ENCODE data around the gene CRABP2. TPM values are rescaled to one million over a fixed set of nuclear protein-coding genes. Genes with fewer than 3 reads are reported as not detected.
A peak's percentile ranks its signal among the peaks of the same experiment; 100 is the strongest.

The CRABP2 gene
- total RNA-seq, 1 donor from 2014 or later: 1.0 TPM

DNA sequence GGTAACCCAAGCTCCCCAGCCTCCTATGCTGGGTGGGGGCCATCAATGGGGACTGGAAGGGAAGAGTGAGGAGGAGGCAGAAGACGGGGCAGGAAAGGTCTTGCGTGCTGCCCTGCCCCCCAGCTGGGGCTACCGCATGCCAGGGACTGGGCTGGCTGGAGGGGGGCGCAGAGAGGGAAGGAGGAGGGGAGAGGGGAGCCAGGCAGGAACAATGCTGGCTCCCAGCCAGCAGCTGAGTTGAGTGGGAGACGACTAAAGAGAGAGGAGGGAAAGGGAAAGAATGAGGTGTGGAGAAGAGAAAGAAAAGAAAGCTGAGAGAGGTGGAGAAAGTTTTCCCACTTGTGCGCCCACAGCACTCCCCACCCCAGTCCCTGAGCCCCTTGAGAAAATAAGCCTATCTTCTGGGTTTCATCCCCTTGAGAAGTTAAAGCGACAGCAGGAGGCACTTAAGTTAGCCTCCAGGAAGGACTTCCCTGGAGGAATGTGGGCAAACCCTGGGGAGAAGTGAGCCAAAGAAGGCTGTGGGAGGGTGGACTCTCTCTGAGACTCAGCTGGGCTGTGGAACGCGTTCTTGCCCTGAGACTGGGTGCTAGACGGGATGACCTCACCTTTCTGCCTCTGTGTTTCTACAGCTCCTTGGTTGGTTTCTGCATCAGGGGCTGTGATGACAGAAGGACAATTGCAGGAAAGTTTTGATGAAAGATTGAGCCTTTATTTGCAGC is 15.3 kb downstream of the CRABP2 start:
- H3K9me3 Mint-ChIP-seq: no peaks in the 10 kb centered on the region
- DNase-seq (ENCODE audit: low spot score): no peak
- H3K27me3 Mint-ChIP-seq (ENCODE audit: low read depth): peaks cover 54% of the 10 kb centered on the region
- no peak overlapping the region for H3K27ac Mint-ChIP-seq
- peaks cover 13% of the 10 kb centered on the region for H3K4me1 Mint-ChIP-seq (ENCODE audit: low read depth)
- no peak overlapping the region for H3K4me3 Mint-ChIP-seq (ENCODE audit: low read depth)
- intact Hi-C loops (cut with micrococcal nuclease): loop anchor here (1.0 to 10.0 kb wide), 4 partner anchors 16 to 235 kb away; partner anchors contain the start of genes LRRC71 and PEAR1
- H3K36me3 Mint-ChIP-seq (ENCODE audit: low read depth): no peaks in the 10 kb centered on the region

GRCh38 chr1:156689035-156689952 is 16.1 kb downstream of the CRABP2 start:
- peak; percentile 57 for DNase-seq (ENCODE audit: low spot score)
- no peak overlapping the region for H3K4me3 Mint-ChIP-seq (ENCODE audit: low read depth)

DNA sequence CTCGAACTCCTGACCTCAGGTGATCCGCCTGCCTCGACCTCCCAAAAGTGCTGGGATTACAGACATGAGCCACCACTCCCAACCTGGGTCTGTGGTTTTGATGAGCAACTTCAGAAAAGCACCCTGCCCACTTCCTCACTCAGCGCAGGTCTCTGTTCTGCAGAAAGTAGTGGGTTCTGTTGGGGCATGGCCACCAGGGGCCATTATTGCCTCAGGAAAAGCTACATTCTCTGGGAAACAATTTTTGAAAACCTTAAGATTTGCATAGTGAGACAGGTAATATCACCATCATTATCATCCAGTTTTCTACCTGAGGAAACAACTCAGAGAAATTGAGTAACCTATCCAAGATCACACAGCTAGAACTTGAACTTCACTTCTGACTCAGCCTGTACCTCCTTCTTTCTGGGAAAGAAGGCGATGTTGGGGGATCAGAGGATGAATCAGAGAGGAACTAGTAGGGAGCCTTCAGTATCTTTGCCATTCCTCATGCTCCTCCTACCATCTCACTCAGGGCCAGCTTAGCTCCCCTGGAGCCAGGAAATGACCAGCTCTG is 21.1 kb downstream of the CRABP2 start:
- H3K36me3 Mint-ChIP-seq (ENCODE audit: low read depth): no peaks in the 10 kb centered on the region

More at GRCh38 chr1:156689035-156689952, 16.1 kb downstream of the CRABP2 start:
- H3K4me1 Mint-ChIP-seq (ENCODE audit: low read depth): peaks cover 20% of the 10 kb centered on the region
- no peak overlapping the region for H3K27ac Mint-ChIP-seq
- intact Hi-C loops (cut with micrococcal nuclease): loop anchor here (1.0 to 10.0 kb wide), 4 partner anchors 17 to 236 kb away; partner anchors contain the start of genes LRRC71 and PEAR1
- no peaks in the 10 kb centered on the region for H3K36me3 Mint-ChIP-seq (ENCODE audit: low read depth)
- H3K27me3 Mint-ChIP-seq (ENCODE audit: low read depth): peaks cover 51% of the 10 kb centered on the region
- H3K9me3 Mint-ChIP-seq: no peaks in the 10 kb centered on the region

DNA sequence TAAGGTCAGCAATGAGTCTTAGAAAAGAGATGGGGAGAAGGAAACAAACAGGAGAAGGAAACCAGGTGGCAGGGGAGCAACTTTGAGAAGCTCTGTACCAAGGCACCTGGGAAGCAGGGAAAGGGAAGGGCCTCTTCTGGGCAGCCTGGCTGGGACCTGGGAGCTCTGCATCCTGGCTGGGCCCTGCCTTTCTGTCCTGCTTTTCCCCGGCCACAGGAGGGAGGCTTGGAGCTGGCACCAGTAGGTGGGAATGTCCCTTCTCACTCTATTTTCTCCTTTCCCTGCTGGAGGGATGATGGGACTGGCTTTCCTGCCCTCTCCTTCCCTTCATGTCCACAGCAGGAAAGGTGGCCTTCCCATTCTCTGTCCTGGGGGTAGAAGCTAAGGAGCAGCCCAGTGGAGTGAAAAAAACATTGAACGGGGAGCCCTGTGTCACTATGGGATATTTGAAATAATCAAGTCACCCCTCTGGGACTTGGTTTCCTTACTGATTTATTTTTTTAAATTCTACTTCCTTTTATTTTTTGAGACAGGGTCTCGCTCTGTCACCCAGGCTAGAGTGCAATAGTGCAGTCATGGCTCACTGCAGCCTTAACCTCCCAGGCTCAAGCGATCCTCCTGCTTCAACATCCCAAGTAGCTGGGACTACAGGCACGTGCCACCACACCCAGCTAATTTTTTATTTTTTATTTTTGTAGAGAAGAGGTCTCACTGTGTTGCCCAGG is 23.1 kb downstream of the CRABP2 start:
- H3K27ac Mint-ChIP-seq: no peak overlapping the region
- no peaks in the 10 kb centered on the region for H3K36me3 Mint-ChIP-seq (ENCODE audit: low read depth)
- intact Hi-C loops (cut with micrococcal nuclease): loop anchor here (10.0 kb wide), 2 partner anchors 212 to 242 kb away; partner anchors contain the start of genes LRRC71 and PEAR1
- H3K27me3 Mint-ChIP-seq (ENCODE audit: low read depth): peaks cover 40% of the 10 kb centered on the region
- no peak overlapping the region for H3K4me3 Mint-ChIP-seq (ENCODE audit: low read depth)
- no peaks in the 10 kb centered on the region for H3K9me3 Mint-ChIP-seq
- DNase-seq (ENCODE audit: low spot score): no peak
- H3K4me1 Mint-ChIP-seq (ENCODE audit: low read depth): peaks cover 26% of the 10 kb centered on the region

More for the DNA sequence above, 21.1 kb downstream of the CRABP2 start:
- Mint-ChIP-seq H3K4me3 (ENCODE audit: low read depth) (no peak overlapping the region), H3K4me1 (ENCODE audit: low read depth) (peaks cover 18% of the 10 kb centered on the region), H3K27me3 (ENCODE audit: low read depth) (peaks cover 34% of the 10 kb centered on the region), H3K27ac (no peak overlapping the region), H3K9me3 (no peaks in the 10 kb centered on the region)
- intact Hi-C loops (cut with micrococcal nuclease): loop anchor here (10.0 kb wide), 2 partner anchors 210 to 240 kb away; partner anchors contain the start of genes LRRC71 and PEAR1
- no peak for DNase-seq (ENCODE audit: low spot score)

DNA sequence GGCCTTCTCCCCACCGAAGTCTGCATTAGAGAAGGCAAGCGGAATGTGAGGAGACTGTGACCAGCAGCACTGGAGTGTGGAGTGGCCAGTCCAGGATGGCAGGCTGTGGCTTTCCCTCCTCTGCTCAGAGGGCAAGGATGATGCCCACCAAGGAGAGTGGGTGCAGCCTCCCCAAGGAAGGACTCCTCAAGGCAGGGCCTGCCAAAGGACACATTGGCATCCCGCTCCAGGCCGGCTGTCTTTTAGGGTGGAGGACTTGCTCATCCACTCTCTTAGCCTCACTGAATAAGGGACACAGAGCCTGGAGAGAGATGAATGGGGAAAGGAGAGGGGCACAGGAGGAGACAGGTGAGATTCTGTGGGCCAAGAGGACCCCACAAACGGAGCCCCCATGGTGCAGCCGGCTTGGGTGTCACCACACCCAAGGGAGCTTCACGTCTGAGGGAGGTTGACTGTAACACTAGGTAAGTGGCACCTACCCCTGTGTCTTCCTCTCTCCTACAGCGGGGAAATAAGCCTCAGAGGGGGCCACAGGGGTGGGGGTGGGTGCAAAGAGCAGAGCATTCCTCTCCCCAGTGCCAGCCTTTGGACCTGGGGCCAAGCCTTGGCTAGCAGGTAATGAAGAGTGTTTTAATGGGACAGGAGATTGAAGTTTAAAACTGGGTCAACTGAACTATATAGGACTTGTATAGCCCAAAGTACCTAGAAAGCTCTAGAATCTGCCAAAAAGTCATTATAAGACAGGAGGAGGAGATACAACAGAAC is 24.0 kb downstream of the CRABP2 start:
- no peak for DNase-seq (ENCODE audit: low spot score)
- Mint-ChIP-seq H3K4me3 (ENCODE audit: low read depth) (no peak overlapping the region), H3K36me3 (ENCODE audit: low read depth) (no peaks in the 10 kb centered on the region), H3K27me3 (ENCODE audit: low read depth) (peaks cover 43% of the 10 kb centered on the region), H3K4me1 (ENCODE audit: low read depth) (peaks cover 26% of the 10 kb centered on the region), H3K27ac (no peak overlapping the region), H3K9me3 (no peaks in the 10 kb centered on the region)
- intact Hi-C loops (cut with micrococcal nuclease): loop anchor here (10.0 kb wide), 2 partner anchors 213 to 243 kb away; partner anchors contain the start of genes LRRC71 and PEAR1

DNA sequence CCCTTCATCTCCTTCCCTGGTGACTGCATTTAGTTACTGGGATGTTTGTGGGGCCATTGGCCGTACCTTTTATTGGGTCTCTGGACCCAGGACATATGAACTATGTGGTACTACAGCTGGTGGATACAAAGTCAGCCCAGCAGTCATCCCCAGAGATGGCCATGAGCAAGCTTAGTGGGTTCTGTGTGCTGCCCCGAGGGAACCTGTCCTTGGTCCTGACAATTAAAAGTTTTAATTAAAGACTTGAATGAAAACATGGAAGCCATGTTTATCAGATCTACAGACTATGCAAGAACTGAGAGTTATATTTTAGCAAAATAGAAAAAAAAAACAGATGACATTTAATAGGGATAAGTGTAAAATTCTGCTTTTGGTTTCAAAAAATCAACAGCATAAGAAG is 25.3 kb downstream of the CRABP2 start:
- Mint-ChIP-seq H3K4me3 (ENCODE audit: low read depth) (no peak overlapping the region), H3K36me3 (ENCODE audit: low read depth) (no peaks in the 10 kb centered on the region)

GRCh38 chr1:156677616-156678596 is 27.5 kb downstream of the CRABP2 start:
- H3K4me1 Mint-ChIP-seq (ENCODE audit: low read depth): peaks cover 8% of the 10 kb centered on the region
- H3K9me3 Mint-ChIP-seq: no peaks in the 10 kb centered on the region
- no peak overlapping the region for H3K4me3 Mint-ChIP-seq (ENCODE audit: low read depth)
- H3K36me3 Mint-ChIP-seq (ENCODE audit: low read depth): no peaks in the 10 kb centered on the region
- intact Hi-C loops (cut with micrococcal nuclease): loop anchor here (1.0 to 2.0 kb wide), 2 partner anchors 18 to 51 kb away; no protein-coding TSS in a partner anchor
- H3K27me3 Mint-ChIP-seq (ENCODE audit: low read depth): peaks cover 74% of the 10 kb centered on the region
- DNase-seq (ENCODE audit: low spot score): no peak
- H3K27ac Mint-ChIP-seq: no peak overlapping the region

More for the DNA sequence above, 25.3 kb downstream of the CRABP2 start:
- peaks cover 54% of the 10 kb centered on the region for H3K27me3 Mint-ChIP-seq (ENCODE audit: low read depth)
- peaks cover 26% of the 10 kb centered on the region for H3K4me1 Mint-ChIP-seq (ENCODE audit: low read depth)
- H3K9me3 Mint-ChIP-seq: no peaks in the 10 kb centered on the region
- intact Hi-C loops (cut with micrococcal nuclease): loop anchor here (10.0 kb wide), 2 partner anchors 215 to 245 kb away; partner anchors contain the start of genes LRRC71 and PEAR1
- no peak overlapping the region for H3K27ac Mint-ChIP-seq
- no peak for DNase-seq (ENCODE audit: low spot score)

- peaks cover 8% of the 10 kb centered on the region for H3K4me1 Mint-ChIP-seq (ENCODE audit: low read depth)
- H3K27me3 Mint-ChIP-seq (ENCODE audit: low read depth): peaks cover 79% of the 10 kb centered on the region
- no peak within 1 kb of the TSS for H3K4me3 Mint-ChIP-seq (ENCODE audit: low read depth)
- H3K9me3 Mint-ChIP-seq: no peaks in the 10 kb centered on the region
- no peaks in the 10 kb centered on the region for H3K36me3 Mint-ChIP-seq (ENCODE audit: low read depth)
- intact Hi-C loops (cut with micrococcal nuclease): no loop called here
- no peak within 1 kb of the TSS for H3K27ac Mint-ChIP-seq
- DNase-seq (ENCODE audit: low spot score): no peak
Measured at GRCh38 chr1:156676820-156677615, 28.4 kb downstream of the CRABP2 start, which contains the start of gene NES. TSS of gene NES (minus strand) at chr1:156677407. CDS start at chr1:156677264, 143 bp downstream.

- no peak for DNase-seq (ENCODE audit: low spot score)
- intact Hi-C loops (cut with micrococcal nuclease): no loop called here
- H3K4me1 Mint-ChIP-seq (ENCODE audit: low read depth): peaks cover 8% of the 10 kb centered on the region
- H3K27me3 Mint-ChIP-seq (ENCODE audit: low read depth): peaks cover 81% of the 10 kb centered on the region
- no peak overlapping the region for H3K27ac Mint-ChIP-seq
- no peak overlapping the region for H3K4me3 Mint-ChIP-seq (ENCODE audit: low read depth)
- no peaks in the 10 kb centered on the region for H3K36me3 Mint-ChIP-seq (ENCODE audit: low read depth)
- no peaks in the 10 kb centered on the region for H3K9me3 Mint-ChIP-seq
Measured at GRCh38 chr1:156676114-156676819, 29.1 kb downstream of the CRABP2 start.
